ENCODE data around the gene CMTM5. TPM values are rescaled to one million over a fixed set of nuclear protein-coding genes. Genes with fewer than 3 reads are reported as not detected.
"Not testable (repeated sequence)": the region's sequence is repeated elsewhere in the genome, so short reads cannot be mapped to it uniquely, and the experiment has no call there.

Gene CMTM5
- total RNA-seq, 2 donors from 2014 or later, result 0.40 to 1.4 TPM

DNA sequence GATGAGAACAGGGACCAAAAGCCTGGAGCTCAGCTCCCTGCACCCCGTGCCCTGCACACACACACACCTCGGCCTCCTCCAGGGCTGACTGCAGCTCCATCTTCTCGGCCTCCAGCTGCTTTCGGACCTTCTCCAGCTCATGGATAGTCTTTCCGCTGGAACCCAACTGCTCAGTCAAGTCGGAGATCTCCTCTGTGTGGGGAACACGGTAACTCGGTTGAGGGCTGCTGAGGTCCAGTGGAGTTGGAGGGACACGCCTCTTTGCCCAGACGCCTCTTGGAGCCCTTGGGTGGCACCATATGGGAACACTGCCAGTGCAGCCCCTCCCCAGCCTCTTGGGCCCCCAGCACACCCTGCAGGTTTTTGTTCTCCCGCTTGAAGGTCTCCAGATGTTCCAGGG, 40.0 kb downstream of the CMTM5 start:
- no peak for DNase-seq
- Histone ChIP-seq H3K27me3 (ENCODE audit: control insufficient read depth, insufficient read depth, low read length, poor library complexity, severe bottlenecking) (peaks cover 3% of the 10 kb centered on the region), H3K4me3 (ENCODE audit: low read length) (no peak overlapping the region), H3K9ac (ENCODE audit: extremely low read depth, low read length, poor library complexity, severe bottlenecking) (no peak overlapping the region), H3K27ac (ENCODE audit: low read depth, low read length) (no peak overlapping the region), H3K4me1 (ENCODE audit: control insufficient read depth, insufficient read depth, low read length) (no peaks in the 10 kb centered on the region), H3K9me3 (ENCODE audit: control insufficient read depth, low read length) (no peaks in the 10 kb centered on the region), H3K36me3 (ENCODE audit: control insufficient read depth, insufficient read depth, low read length) (no peaks in the 10 kb centered on the region)
- H3K27ac Mint-ChIP-seq, result no peak overlapping the region
- H3K4me1 Mint-ChIP-seq, result no peaks in the 10 kb centered on the region
- H3K27me3 Mint-ChIP-seq (ENCODE audit: insufficient read depth), result peaks cover 38% of the 10 kb centered on the region
- TF ChIP-seq, protein P1, sequence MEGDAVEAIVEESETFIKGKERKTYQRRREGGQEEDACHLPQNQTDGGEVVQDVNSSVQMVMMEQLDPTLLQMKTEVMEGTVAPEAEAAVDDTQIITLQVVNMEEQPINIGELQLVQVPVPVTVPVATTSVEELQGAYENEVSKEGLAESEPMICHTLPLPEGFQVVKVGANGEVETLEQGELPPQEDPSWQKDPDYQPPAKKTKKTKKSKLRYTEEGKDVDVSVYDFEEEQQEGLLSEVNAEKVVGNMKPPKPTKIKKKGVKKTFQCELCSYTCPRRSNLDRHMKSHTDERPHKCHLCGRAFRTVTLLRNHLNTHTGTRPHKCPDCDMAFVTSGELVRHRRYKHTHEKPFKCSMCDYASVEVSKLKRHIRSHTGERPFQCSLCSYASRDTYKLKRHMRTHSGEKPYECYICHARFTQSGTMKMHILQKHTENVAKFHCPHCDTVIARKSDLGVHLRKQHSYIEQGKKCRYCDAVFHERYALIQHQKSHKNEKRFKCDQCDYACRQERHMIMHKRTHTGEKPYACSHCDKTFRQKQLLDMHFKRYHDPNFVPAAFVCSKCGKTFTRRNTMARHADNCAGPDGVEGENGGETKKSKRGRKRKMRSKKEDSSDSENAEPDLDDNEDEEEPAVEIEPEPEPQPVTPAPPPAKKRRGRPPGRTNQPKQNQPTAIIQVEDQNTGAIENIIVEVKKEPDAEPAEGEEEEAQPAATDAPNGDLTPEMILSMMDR (conservative IDR thresholded peaks at IDR 0.05), result no peak
- no peaks in the 10 kb centered on the region for H3K36me3 Mint-ChIP-seq (ENCODE audit: low read depth)
- H3K9me3 Mint-ChIP-seq, result no peaks in the 10 kb centered on the region
- 90 to 91% methylated on average over 10 to 11 of the region's 11 CpGs for WGBS, 2 experiments (ENCODE audit: insufficient coverage in 1 of 2, insufficient read length in 1 of 2)
- no peak overlapping the region for H3K4me3 Mint-ChIP-seq

DNA sequence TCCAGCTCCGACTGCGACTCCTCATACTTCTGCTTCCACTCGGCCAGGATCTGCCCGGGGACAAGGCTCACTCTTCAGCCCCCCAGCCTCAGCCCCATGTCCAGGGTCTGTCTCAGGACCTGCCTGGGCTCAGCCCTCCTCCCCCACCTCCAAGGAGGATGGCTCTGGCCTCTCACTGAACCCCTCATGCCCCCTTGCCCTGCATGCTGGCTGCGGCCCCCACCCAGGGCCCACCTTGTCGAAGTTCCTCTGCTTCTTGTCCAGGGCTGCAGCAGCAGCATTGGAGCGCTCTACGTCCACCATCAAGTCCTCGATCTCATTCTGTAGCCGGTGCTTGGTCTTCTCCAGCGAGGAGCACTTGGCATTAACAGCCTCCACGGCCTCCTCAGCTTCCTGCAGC, 40.4 kb downstream of the CMTM5 start:
- H3K27ac Mint-ChIP-seq; H3K4me3 ChIP-seq (ENCODE audit: low read length); DNase-seq; H3K27ac ChIP-seq (ENCODE audit: low read depth, low read length); H3K9me3 ChIP-seq (ENCODE audit: control insufficient read depth, low read length); H3K4me1 Mint-ChIP-seq; H3K4me1 ChIP-seq (ENCODE audit: control insufficient read depth, insufficient read depth, low read length); H3K4me3 Mint-ChIP-seq; H3K27me3 ChIP-seq (ENCODE audit: control insufficient read depth, insufficient read depth, low read length, poor library complexity, severe bottlenecking); H3K36me3 ChIP-seq (ENCODE audit: control insufficient read depth, insufficient read depth, low read length); H3K9ac ChIP-seq (ENCODE audit: extremely low read depth, low read length, poor library complexity, severe bottlenecking); H3K9me3 Mint-ChIP-seq; H3K36me3 Mint-ChIP-seq (ENCODE audit: low read depth): not testable (repeated sequence)
- H3K27me3 Mint-ChIP-seq (ENCODE audit: insufficient read depth), result peaks cover 40% of the 10 kb centered on the region
- WGBS, 2 experiments (ENCODE audit: insufficient coverage in 1 of 2, insufficient read length in 1 of 2), result 93% methylated on average over 10 to 12 of the region's 12 CpGs

DNA sequence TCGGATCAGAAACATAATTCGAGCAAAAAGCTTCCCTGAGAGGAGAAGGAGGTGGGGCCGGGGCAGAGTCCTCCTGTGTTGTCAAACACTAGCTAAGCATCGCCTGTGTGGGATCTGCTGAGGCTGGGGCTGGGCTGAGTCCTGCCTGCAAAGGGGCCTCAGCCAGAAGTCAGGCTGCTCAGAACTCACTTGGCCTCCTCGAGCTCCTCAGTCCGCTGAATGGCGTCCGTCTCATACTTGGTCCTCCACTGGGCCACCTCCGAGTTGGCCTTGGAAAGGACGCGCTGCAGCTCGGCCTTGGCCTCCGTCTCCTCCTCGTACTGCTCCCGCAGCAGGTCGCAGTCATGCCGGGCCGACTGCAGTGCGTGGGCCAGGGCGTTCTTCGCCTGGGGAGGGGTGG, 41.2 kb downstream of the CMTM5 start:
- Histone ChIP-seq H3K9ac (ENCODE audit: extremely low read depth, low read length, poor library complexity, severe bottlenecking) (no peak overlapping the region), H3K27me3 (ENCODE audit: control insufficient read depth, insufficient read depth, low read length, poor library complexity, severe bottlenecking) (peaks cover 5% of the 10 kb centered on the region), H3K9me3 (ENCODE audit: control insufficient read depth, low read length) (no peaks in the 10 kb centered on the region), H3K27ac (ENCODE audit: low read depth, low read length) (no peak overlapping the region), H3K4me3 (ENCODE audit: low read length) (no peak overlapping the region), H3K36me3 (ENCODE audit: control insufficient read depth, insufficient read depth, low read length) (no peaks in the 10 kb centered on the region), H3K4me1 (ENCODE audit: control insufficient read depth, insufficient read depth, low read length) (no peaks in the 10 kb centered on the region)
- H3K9me3 Mint-ChIP-seq, result no peaks in the 10 kb centered on the region
- WGBS, 2 experiments (ENCODE audit: insufficient coverage in 1 of 2, insufficient read length in 1 of 2), result 94 to 98% methylated on average over 10 to 21 of the region's 21 CpGs
- H3K4me1 Mint-ChIP-seq, result no peaks in the 10 kb centered on the region
- no peak overlapping the region for H3K4me3 Mint-ChIP-seq
- no peaks in the 10 kb centered on the region for H3K36me3 Mint-ChIP-seq (ENCODE audit: low read depth)
- TF ChIP-seq, protein P1 (conservative IDR thresholded peaks at IDR 0.05), result no peak
- no peak for DNase-seq
- H3K27me3 Mint-ChIP-seq (ENCODE audit: insufficient read depth), result peaks cover 39% of the 10 kb centered on the region
- no peak overlapping the region for H3K27ac Mint-ChIP-seq

DNA sequence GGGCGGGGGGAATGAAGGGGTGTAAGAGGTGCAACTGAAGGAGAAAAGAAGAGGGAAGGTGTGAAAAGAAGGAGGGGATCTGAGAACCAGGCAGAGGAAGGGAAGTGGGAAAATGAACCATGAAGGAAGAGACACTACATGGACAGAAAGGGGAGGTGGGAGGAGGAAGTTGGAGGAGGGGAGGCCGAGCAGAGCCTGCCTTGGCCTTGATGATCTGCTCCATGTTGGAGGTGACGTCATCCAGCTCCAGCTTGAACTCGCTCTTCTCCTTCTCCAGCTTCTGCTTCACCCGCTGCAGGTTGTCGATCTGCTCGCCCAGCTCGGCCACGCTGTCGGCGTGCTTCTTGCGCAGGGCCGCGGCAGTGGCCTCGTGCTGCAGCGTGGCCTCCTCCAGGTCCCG, 42.8 kb downstream of the CMTM5 start:
- WGBS, 2 experiments (ENCODE audit: insufficient coverage in 1 of 2, insufficient read length in 1 of 2), result 84 to 91% methylated on average over 1 of the region's 17 CpGs

More for the DNA sequence above, 42.8 kb downstream of the CMTM5 start:
- not testable (repeated sequence) for H3K36me3 Mint-ChIP-seq (ENCODE audit: low read depth); H3K36me3 ChIP-seq (ENCODE audit: control insufficient read depth, insufficient read depth, low read length); H3K4me1 ChIP-seq (ENCODE audit: control insufficient read depth, insufficient read depth, low read length); H3K27me3 ChIP-seq (ENCODE audit: control insufficient read depth, insufficient read depth, low read length, poor library complexity, severe bottlenecking); H3K4me3 ChIP-seq (ENCODE audit: low read length); DNase-seq; H3K9ac ChIP-seq (ENCODE audit: extremely low read depth, low read length, poor library complexity, severe bottlenecking); H3K4me3 Mint-ChIP-seq; H3K4me1 Mint-ChIP-seq; H3K27ac ChIP-seq (ENCODE audit: low read depth, low read length); H3K9me3 ChIP-seq (ENCODE audit: control insufficient read depth, low read length); H3K9me3 Mint-ChIP-seq; H3K27ac Mint-ChIP-seq
- peaks cover 42% of the 10 kb centered on the region for H3K27me3 Mint-ChIP-seq (ENCODE audit: insufficient read depth)
